ENCODE measurements around the gene SMARCD1. TPM values are rescaled to one million over a fixed set of nuclear protein-coding genes. Genes with fewer than 3 reads are reported as not detected.

The SMARCD1 gene
- total and polyA plus RNA-seq, 9 of the 15 experiments (the other 6 are each of a cell fraction or from before 2014, with no cell fraction given), result 0.86 to 91.7 (median 48.0) TPM

GRCh38 chr12:50041062-50041860, 43.9 kb upstream of the SMARCD1 start:
- peak; percentile 63 for ATAC-seq
- Histone ChIP-seq H3K79me2 (ENCODE audit: control insufficient read depth, insufficient read depth, low read length) (no peaks in the 10 kb centered on the region), H3K4me3 (no peak overlapping the region), H3K9ac (ENCODE audit: insufficient read depth in 1 of 2, low read depth in 2 of 2, low read length in 2 of 2) (no peak overlapping the region; a peak in 1 of 4 replicates), H3K27me3 (ENCODE audit: control insufficient read depth in 2 of 2, insufficient read depth in 2 of 2, low read length in 2 of 2) (no peaks in the 10 kb centered on the region), H4K20me1 (replicated peaks; ENCODE audit: control insufficient read depth, insufficient read depth, low read length) (0 out of 2 replicates have a peak, but pooled peaks cover 7% of the 10 kb centered on the region), H2AFZ (ENCODE audit: low read depth, low read length) (peak overlapping the region; percentile 49; the same call in 1 of the 2 replicates), H3K4me2 (ENCODE audit: insufficient read depth, low read length) (peak overlapping the region; percentile 59), H3K27ac (ENCODE audit: extremely low read depth, low read depth, low read length) (no peak overlapping the region; the same call in 2 of the 3 replicates), H3K36me3 (ENCODE audit: control insufficient read depth, insufficient read depth, low read length) (no peaks in the 10 kb centered on the region), H3K9me1 (ENCODE audit: control insufficient read depth, insufficient read depth, low read length) (no peaks in the 10 kb centered on the region), H3K9me3 (replicated peaks; ENCODE audit: control insufficient read depth, insufficient read depth, low read depth, low read length) (no peaks in the 10 kb centered on the region), H3K4me1 (replicated peaks in 1 of 2; ENCODE audit: control insufficient read depth in 2 of 2, insufficient read depth in 2 of 2, low read length in 2 of 2) (peaks cover 22 to 26% of the 10 kb centered on the region in 2 experiments)
- DNase-seq (ENCODE audit: extremely low read depth in 1 of 4, low spot score in 3 of 4), result peak in 2 of 4 experiments; percentile 30 to 38
- intact Hi-C loops (cut with micrococcal nuclease), result no loop called here
- in situ Hi-C loops (cut with MboI), result no loop called here
- ChIA-PET CTCF (ENCODE audit: low intra/inter-chr PET ratio) (interaction anchor here (0.9 to 4.7 kb wide), 4 partner anchors 15 to 34 kb away, joined by 4 to 31 read pairs (median 13); partner anchors contain the start of gene ASIC1), POLR2A (interaction anchor here (0.8 to 3.1 kb wide), 5 partner anchors 9 to 58 kb away, joined by 3 to 14 read pairs (median 3); no protein-coding TSS in a partner anchor)
- no peak for FAIRE-seq
- no TSS peak for BruUV-seq (replicated peaks)
- WGBS (ENCODE audit: insufficient coverage, low coverage, missing lambda C conversion rate), result 23% methylated on average over 15 of the region's 15 CpGs
- TF ChIP-seq RBM14 (IDR thresholded peaks at IDR 0.05; ENCODE audit: borderline replicate concordance, insufficient read depth, low read depth, low read length) (no peak), EWSR1 (IDR thresholded peaks at IDR 0.05; ENCODE audit: borderline replicate concordance, low read depth, partially characterized antibody) (no peak), HBP1 (CRISPR knock-in tag; IDR thresholded peaks at IDR 0.05) (no peak), JUND (IDR thresholded peaks at IDR 0.05; ENCODE audit: borderline replicate concordance, low read depth, low read length) (no peak), JUND (tag; IDR thresholded peaks at IDR 0.05; ENCODE audit: borderline replicate concordance, low read depth, low read length) (no peak), NFE2 (IDR thresholded peaks at IDR 0.05; ENCODE audit: low read depth) (peak; percentile 44; the same call in 1 of the 2 replicates), ZBTB11 (CRISPR knock-in tag; IDR thresholded peaks at IDR 0.05) (no peak), ATF1 (CRISPR knock-in tag; IDR thresholded peaks at IDR 0.05) (no peak), ATF1 (tag; IDR thresholded peaks at IDR 0.05) (no peak), NFRKB (IDR thresholded peaks at IDR 0.05; ENCODE audit: low read depth) (no peak), ZNF253 (CRISPR knock-in tag; conservative IDR thresholded peaks at IDR 0.05) (no peak), ELF2 (CRISPR knock-in tag; IDR thresholded peaks at IDR 0.05) (no peak), HMG20B (CRISPR knock-in tag; IDR thresholded peaks at IDR 0.05) (no peak), GTF2E2 (tag; IDR thresholded peaks at IDR 0.05) (no peak), ZC3H4 (CRISPR knock-in tag; IDR thresholded peaks at IDR 0.05; ENCODE audit: borderline replicate concordance) (no peak), STAT5B (CRISPR knock-in tag; IDR thresholded peaks at IDR 0.05) (no peak), ZNF586 (CRISPR knock-in tag; conservative IDR thresholded peaks at IDR 0.05) (no peak), CEBPB (tag; IDR thresholded peaks at IDR 0.05) (peak; percentile 51; the same call in 1 of the 2 replicates)

Data from K562 (cell line).